ACHN (cell line): ENCODE results near the gene SERINC5.
"Not testable (repeated sequence)": the region's sequence is repeated elsewhere in the genome, so short reads cannot be mapped to it uniquely, and the experiment has no call there.

Source experiments
- DNase-seq: peaks from one replicate; pipeline ENCODE4 v3.0.0-alpha.2; 2015
- in situ Hi-C: cut with HindIII; loops from 2 replicates; pipeline ENCODE4 v1.10.0; 2017; ENCODE audit warnings: low sequenced_read_pairs, low pct_ligation_motif_present, low pct_unique_long_range_greater_than_20kb

SERINC5 gene

DNA sequence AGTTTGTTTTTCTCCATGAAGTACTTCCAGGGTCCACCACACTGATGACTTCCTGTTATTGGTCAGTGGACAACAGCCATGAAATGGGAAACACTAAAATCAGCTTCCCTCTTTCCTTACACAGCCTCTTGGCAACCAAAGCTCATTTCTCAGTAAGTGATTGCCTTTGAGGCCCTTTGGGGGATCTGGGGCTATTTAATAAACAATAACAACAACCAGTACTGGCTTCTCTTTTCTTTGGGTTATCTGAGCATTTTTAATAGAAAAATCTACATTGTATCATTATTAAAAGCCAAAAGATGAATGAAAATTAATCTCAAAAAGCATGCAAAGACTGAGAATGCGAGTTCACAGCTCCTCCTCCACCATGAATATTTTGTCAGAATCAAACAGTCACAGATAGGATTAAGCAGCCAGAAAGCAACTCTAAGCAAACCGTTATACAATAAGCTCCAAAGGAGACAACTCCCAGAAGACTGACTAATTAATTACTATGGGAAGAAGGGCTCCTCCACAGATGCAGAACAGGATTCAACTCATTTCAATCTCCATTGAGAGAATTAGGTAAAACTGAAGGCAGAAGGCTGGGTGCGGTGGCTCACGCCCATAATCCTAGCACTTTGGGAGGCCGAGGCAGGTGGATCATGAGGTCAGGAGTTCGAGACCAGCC, 68.3 kb downstream of the SERINC5 start:
- in situ Hi-C loops: no loop called here
- no peak for DNase-seq

- DNase-seq, in situ Hi-C loops: not testable (repeated sequence)
Observed at GRCh38 chr5:80185535-80185934, 70.3 kb downstream of the SERINC5 start.

GRCh38 chr5:80185095-80185494, 70.8 kb downstream of the SERINC5 start:
- in situ Hi-C loops: no loop called here
- DNase-seq: no peak

DNA sequence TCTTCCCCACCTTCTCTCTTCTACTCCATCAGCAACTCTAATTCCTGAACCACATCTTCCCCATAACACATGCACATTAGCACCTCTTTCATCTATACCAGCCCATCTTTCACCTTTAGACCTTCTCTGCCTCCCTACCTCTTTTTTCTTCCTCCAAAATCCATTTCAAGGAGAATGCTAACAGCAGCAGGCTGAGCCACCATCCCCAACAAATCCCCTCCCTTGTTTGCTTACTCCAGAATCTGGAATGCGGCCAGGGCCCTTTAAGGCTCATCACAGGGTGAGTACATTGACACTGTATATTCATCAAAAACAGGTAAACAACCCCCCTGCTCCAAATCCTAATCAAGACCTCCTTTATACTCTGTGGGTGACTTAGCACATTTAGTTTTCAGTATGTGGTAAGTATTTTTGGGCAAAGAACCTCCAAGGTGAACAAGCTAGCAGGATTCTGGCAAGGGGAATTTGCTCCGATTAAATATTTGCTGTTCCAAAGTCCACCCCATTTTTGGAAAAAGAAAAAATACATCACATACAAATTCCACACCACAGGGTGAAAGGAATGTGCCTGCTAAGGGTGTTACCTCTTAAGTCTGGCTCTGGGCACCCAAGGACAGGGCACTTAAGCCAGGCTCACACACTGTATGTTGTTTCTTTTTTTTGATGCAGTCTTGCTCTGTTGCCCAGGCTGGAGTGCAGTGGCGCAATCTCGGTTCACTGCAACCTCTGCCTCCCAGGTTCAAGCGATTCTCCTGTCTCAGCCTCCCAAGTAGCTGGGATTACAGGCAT, 71.4 kb downstream of the SERINC5 start:
- in situ Hi-C loops: no loop called here
- no peak for DNase-seq

- DNase-seq, in situ Hi-C loops: not testable (repeated sequence)
Observed at GRCh38 chr5:80183728-80184234, 72.1 kb downstream of the SERINC5 start.

GRCh38 chr5:80182809-80183580, 72.9 kb downstream of the SERINC5 start:
- in situ Hi-C loops: no loop called here
- DNase-seq: no peak

- in situ Hi-C loops: no loop called here
- DNase-seq: no peak
Observed at GRCh38 chr5:80181618-80182211, 74.1 kb downstream of the SERINC5 start.

DNA sequence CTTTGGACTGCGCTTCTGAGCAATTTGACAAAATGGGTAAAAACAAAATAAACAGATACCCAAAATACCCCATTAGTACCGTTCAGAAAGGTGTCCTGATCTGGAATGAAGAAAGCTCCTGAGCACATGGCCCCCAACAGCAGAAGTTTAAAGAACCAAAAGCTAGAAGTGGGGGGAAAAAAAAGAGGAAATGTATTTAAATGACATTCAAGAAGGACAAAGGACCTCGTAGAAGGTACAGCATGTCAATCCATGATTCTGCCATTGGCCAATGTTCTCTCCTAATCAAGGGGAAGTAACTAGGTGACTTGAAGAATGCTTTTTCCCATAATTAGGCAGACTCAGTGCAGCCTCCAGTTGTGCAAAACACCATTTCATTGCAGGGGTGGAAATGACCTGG, 78.6 kb downstream of the SERINC5 start:
- DNase-seq: no peak
- in situ Hi-C loops: no loop called here

- DNase-seq: no peak
Observed at GRCh38 chr5:80175337-80175736, 80.5 kb downstream of the SERINC5 start.

DNA sequence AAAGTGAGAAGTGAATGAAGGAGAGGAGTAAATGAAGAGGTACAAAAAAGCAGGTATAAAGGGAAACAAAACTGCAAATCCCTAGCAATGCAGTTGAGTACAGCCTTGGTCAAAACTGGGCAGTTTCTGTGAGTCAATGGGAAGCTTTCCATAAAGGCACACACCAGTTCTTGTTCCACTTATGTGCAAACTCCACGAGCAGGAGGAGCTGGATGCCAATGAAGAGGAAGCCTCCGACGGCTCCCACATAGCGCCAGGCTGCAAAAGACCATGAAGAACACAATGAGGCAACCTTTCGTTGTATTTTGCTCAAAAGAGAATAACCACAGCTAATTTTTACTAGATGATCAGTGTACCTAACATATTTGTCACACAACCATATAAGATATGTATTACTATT, 81.1 kb downstream of the SERINC5 start:
- in situ Hi-C loops: no loop called here
- DNase-seq: no peak

More at GRCh38 chr5:80175337-80175736, 80.5 kb downstream of the SERINC5 start:
- in situ Hi-C loops: no loop called here

DNA sequence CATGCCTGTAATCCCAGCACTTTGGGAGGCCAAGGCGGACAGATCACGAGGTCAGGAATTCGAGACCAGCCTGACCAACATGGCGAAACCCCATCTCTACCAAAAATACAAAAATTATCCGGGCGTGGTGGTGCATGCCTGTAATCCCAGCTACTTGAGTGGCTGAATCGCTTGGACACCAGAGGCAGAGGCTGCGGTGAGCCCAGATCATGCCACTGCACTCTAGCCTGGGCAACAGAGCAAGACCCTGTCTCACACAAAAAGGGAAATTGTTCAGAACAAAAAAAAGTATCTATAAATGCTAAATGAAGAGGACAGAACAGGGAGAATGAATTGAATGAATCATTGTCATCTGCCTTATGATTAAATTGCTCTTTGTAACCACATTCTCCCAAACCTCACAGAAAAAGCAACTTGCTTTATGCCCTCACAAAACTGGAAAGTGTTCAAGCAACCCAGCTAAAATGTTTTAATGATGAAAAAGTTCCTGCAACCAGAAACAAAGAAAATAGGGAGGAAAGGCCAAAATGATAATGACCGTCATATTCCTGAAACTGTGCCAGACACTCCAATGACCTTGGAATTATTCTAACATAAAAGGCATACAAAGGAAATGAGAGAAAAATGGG, 83.7 kb downstream of the SERINC5 start:
- in situ Hi-C loops: no loop called here
- no peak for DNase-seq

- in situ Hi-C loops: no loop called here
- no peak for DNase-seq
Observed at GRCh38 chr5:80170117-80170535, 85.7 kb downstream of the SERINC5 start.

DNA sequence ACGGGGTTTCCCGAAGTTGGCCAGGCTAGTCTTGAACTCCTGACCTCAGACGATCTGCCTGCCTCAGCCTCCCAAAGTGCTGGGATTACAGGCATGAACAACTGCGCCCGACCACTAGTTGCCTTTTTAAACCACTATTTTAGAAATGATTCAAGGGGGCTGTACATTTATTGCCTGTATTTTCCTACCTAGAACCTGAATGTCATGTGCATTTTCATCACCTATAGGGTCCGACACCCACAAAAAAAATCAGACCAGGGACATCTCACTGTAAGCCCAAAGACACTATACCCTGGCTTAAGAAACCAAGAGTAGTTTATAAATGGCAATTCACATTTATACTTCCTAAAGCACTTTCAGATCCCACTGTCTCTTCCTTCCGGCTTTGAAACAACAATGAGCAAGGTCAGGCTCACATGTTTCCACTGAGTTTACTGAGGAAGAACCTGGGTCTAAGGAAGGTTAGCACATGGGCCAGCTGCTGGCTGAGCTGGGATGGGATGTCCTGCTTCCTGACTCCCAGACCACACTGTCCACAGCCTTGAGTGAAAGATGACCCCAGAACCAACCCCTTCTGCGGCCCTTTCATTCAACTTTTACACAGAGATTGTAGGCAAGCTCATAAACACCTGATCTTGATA, 87.3 kb downstream of the SERINC5 start:
- in situ Hi-C loops: no loop called here
- no peak for DNase-seq

DNA sequence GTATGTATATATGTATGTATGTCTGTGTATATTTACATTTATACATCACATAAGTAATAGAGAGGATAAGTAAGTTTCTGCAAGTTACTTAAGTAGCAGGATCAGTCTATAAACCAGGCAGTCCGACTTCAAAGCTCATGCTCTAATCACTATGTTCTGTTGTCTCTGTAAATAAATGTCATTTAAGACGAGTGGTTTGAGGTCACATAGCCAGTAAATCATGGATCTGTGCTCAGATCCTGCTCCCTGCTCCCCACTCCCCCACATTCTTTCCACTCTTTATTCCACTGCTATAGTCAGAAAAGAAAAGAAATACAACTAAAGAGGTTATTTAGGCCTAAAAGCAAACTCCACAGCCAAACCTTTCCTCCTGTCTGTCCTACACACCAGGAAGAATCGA, 90.4 kb downstream of the SERINC5 start:
- in situ Hi-C loops: no loop called here
- no peak for DNase-seq

GRCh38 chr5:80161165-80161564, 94.7 kb downstream of the SERINC5 start:
- in situ Hi-C loops: no loop called here
- DNase-seq: no peak

- no peak for DNase-seq
- in situ Hi-C loops: no loop called here
Observed at GRCh38 chr5:80160242-80160641, 95.6 kb downstream of the SERINC5 start.

DNA sequence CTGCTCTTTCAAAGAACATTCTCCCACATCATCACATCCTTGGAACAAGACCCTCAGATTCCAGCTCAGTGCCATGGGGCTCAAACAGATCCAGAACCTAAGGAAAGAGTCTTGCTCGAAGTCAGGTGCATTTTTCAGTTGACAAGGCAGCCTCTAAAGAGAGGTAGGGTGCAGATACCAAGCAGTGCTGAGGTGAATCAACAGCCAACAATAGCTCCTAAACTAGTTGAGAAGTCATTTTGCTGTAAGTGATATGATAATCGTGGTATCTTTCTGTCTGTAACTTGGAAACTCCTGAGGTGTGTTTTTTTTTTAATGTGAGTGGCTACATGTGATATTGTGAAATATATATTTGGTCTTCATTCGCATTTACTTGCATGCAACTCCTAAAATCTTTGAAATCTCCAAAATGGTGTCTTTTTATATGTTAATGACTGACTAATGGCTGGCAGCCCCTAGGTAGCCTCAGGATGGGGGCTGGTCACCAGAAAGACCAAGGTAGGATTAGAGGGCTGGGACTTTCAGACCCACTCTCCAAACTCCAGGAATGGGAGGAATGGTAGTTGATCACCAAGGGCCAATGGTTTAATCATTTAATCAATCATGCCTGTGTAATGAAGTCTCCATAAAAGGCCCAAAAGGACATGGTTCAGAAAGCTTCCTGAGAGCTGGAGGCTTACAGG, 96.6 kb downstream of the SERINC5 start:
- no peak for DNase-seq
- in situ Hi-C loops: no loop called here
